Measurements from ENCODE around the gene KCNH5. TPM values are rescaled to one million over a fixed set of nuclear protein-coding genes. Genes with fewer than 3 reads are reported as not detected.

KCNH5 gene
- polyA plus RNA-seq, 1 donor (not counting 4 experiments of a cell fraction or from before 2014, with no cell fraction given), result 0.04 TPM

DNA sequence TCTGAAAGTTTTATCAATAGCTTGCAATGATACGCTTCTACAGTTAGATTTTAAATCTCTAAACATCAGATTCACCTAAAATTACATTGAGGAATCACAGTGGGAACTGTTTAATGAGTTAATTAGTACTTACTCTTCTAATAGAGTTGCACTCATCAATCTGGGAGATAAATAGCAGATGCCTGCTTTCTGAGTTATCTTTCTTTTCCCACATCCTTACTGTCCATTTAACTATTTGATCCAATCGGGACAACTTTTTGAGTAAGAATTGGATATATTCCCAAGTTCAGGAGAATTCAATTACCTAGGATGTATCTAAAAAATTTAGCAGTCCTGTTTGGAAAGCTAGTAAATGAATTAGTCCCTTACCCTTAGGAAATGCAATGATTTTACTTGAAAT lies 162.3 kb downstream of the KCNH5 start:
- H3K4me2 ChIP-seq (ENCODE audit: control insufficient read depth, extremely low read depth, insufficient read depth, low read depth, low read length), result no peak overlapping the region
- H3K9me1 ChIP-seq (ENCODE audit: control insufficient read depth, extremely low read depth, insufficient read depth, low read length), result no peaks in the 10 kb centered on the region
- no peak for FAIRE-seq
- no peak overlapping the region for H3K4me3 ChIP-seq (ENCODE audit: control insufficient read depth in 2 of 3, extremely low read depth in 1 of 3, insufficient read depth in 2 of 3, low read depth in 1 of 3, low read length in 3 of 3)
- DNase-seq (ENCODE audit: low read depth, low spot score), result no peak
- no peaks in the 10 kb centered on the region for H3K79me2 ChIP-seq (ENCODE audit: control insufficient read depth, insufficient read depth, low read length)
- no peak overlapping the region for H3K9ac ChIP-seq (ENCODE audit: control insufficient read depth, extremely low read depth, insufficient read depth, low read length)
- no peaks in the 10 kb centered on the region for H3K4me1 ChIP-seq (ENCODE audit: control insufficient read depth, extremely low read depth, insufficient read depth, low read length)
- H3K27ac ChIP-seq (ENCODE audit: control insufficient read depth, insufficient read depth, low read length), result no peak overlapping the region
- H3K36me3 ChIP-seq (ENCODE audit: control insufficient read depth in 2 of 2, extremely low read depth in 1 of 2, insufficient read depth in 2 of 2, low read length in 2 of 2), result no peaks in the 10 kb centered on the region
- dilution Hi-C loops (cut with MboI; ENCODE audit: extremely low pct_ligation_motif_present, low sequenced_read_pairs), result no loop called here
- H4K20me1 ChIP-seq (ENCODE audit: control insufficient read depth, extremely low read depth, insufficient read depth, low read length), result no peaks in the 10 kb centered on the region
- no peak for TF ChIP-seq CTCF (optimal IDR thresholded peaks at IDR 0.05 in 1 of 3, IDR thresholded peaks at IDR 0.05 in 1 of 3, conservative IDR thresholded peaks at IDR 0.05 in 1 of 3; ENCODE audit: extremely low read depth in 1 of 3, insufficient read depth in 2 of 3, low read length in 3 of 3)
- no peak for TF ChIP-seq EZH2 (IDR thresholded peaks at IDR 0.05; ENCODE audit: low read length)
- H2AFZ ChIP-seq (ENCODE audit: control insufficient read depth, low read length), result no peak overlapping the region
- no peaks in the 10 kb centered on the region for H3K9me3 ChIP-seq (ENCODE audit: control insufficient read depth, low read depth, low read length)
- H3K27me3 ChIP-seq (ENCODE audit: control insufficient read depth, extremely low read depth, insufficient read depth, low read length), result no peaks in the 10 kb centered on the region

DNA sequence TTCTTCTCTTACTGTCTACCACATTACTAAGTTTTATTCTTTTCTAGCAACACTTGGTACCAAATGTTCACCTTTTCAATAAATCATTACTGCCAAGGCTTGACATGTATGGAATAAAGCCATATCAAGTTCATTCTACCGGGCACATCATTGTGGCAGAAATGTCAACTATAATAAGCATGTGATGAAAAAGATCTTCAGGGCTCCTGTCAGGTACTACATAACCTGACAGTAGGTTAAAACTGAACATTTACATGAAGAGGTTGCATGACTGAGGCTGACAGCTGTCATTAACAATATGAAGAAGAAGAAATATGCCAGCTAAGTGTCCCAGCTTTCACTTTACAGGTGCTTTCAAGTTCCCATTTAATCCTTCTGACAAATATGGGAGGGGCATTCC lies 178.9 kb downstream of the KCNH5 start:
- dilution Hi-C loops (cut with MboI; ENCODE audit: extremely low pct_ligation_motif_present, low sequenced_read_pairs), result no loop called here
- Histone ChIP-seq H3K4me1 (ENCODE audit: control insufficient read depth, extremely low read depth, insufficient read depth, low read length) (no peaks in the 10 kb centered on the region), H2AFZ (ENCODE audit: control insufficient read depth, low read length) (no peak overlapping the region), H3K79me2 (ENCODE audit: control insufficient read depth, insufficient read depth, low read length) (no peaks in the 10 kb centered on the region), H3K9me1 (ENCODE audit: control insufficient read depth, extremely low read depth, insufficient read depth, low read length) (no peaks in the 10 kb centered on the region), H3K4me3 (ENCODE audit: control insufficient read depth in 2 of 3, extremely low read depth in 1 of 3, insufficient read depth in 2 of 3, low read depth in 1 of 3, low read length in 3 of 3) (no peak overlapping the region), H3K27ac (ENCODE audit: control insufficient read depth, insufficient read depth, low read length) (no peak overlapping the region), H3K9me3 (ENCODE audit: control insufficient read depth, low read depth, low read length) (no peaks in the 10 kb centered on the region), H3K4me2 (ENCODE audit: control insufficient read depth, extremely low read depth, insufficient read depth, low read depth, low read length) (no peak overlapping the region), H3K27me3 (ENCODE audit: control insufficient read depth, extremely low read depth, insufficient read depth, low read length) (no peaks in the 10 kb centered on the region), H3K36me3 (ENCODE audit: control insufficient read depth in 2 of 2, extremely low read depth in 1 of 2, insufficient read depth in 2 of 2, low read length in 2 of 2) (no peaks in the 10 kb centered on the region), H4K20me1 (ENCODE audit: control insufficient read depth, extremely low read depth, insufficient read depth, low read length) (no peaks in the 10 kb centered on the region), H3K9ac (ENCODE audit: control insufficient read depth, extremely low read depth, insufficient read depth, low read length) (no peak overlapping the region)
- TF ChIP-seq EZH2 (IDR thresholded peaks at IDR 0.05; ENCODE audit: low read length), result no peak
- no peak for TF ChIP-seq CTCF (optimal IDR thresholded peaks at IDR 0.05 in 1 of 3, IDR thresholded peaks at IDR 0.05 in 1 of 3, conservative IDR thresholded peaks at IDR 0.05 in 1 of 3; ENCODE audit: extremely low read depth in 1 of 3, insufficient read depth in 2 of 3, low read length in 3 of 3)
- no peak for FAIRE-seq
- DNase-seq (ENCODE audit: low read depth, low spot score), result no peak

Measured in keratinocyte (primary cell).